Activated CD4-positive, CD25-positive, alpha-beta regulatory T cell treated with anti-CD3 and anti-CD28 coated beads, Interleukin-2, amount 50 U/mL, for 72 hours (primary cell): ENCODE results near the gene TOB2.

Experiments used
- DNase-seq: peaks from one replicate; pipeline ENCODE4 v3.0.0; 2021

TOB2 gene, protein sequence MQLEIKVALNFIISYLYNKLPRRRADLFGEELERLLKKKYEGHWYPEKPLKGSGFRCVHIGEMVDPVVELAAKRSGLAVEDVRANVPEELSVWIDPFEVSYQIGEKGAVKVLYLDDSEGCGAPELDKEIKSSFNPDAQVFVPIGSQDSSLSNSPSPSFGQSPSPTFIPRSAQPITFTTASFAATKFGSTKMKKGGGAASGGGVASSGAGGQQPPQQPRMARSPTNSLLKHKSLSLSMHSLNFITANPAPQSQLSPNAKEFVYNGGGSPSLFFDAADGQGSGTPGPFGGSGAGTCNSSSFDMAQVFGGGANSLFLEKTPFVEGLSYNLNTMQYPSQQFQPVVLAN

DNA sequence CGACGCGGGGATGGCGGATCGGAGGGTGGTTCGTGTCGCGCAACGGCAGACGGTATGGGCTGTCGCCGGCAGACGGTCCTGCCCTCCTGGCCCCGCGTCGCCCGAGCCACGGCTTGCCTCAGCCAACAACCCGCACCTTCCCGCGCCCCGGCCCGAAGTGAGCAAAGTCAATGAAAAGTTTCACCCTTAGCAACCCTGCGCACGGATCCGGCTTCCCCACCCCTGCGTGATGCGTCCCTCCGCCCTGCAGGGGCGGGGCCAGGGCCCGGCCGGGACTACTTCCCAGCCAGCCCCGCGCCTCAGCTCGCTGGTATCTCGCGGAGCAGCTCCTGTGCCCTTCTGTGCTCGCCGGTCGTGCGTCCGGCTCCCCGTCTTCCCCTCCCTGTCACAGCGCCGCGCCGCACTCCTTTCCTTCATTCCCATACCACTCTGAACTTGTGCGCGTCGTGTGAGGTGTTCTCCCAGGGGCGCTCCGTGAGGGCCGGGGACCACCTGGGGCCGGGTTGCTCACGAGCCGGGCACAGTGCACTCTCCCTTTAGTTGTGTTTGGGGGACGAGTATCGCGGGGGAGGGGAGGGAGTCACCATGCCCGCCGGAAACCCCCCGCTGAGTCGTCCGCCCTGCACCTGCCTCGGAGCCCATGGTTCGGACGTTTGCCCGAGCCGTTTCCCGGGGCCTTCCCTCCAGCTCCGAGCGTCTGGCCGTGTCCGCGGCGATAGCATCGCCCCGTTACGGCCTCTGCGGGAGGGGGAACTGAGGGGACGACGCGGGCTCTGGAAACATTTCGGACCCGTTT, at the start of gene TOB2:
Gene TOB2, minus strand, starts transcription at position 163 of the 796 bp plus-strand sequence. CDS start 9,456 bp downstream, outside the sequence.
- peak; percentile 96 for DNase-seq

DNA sequence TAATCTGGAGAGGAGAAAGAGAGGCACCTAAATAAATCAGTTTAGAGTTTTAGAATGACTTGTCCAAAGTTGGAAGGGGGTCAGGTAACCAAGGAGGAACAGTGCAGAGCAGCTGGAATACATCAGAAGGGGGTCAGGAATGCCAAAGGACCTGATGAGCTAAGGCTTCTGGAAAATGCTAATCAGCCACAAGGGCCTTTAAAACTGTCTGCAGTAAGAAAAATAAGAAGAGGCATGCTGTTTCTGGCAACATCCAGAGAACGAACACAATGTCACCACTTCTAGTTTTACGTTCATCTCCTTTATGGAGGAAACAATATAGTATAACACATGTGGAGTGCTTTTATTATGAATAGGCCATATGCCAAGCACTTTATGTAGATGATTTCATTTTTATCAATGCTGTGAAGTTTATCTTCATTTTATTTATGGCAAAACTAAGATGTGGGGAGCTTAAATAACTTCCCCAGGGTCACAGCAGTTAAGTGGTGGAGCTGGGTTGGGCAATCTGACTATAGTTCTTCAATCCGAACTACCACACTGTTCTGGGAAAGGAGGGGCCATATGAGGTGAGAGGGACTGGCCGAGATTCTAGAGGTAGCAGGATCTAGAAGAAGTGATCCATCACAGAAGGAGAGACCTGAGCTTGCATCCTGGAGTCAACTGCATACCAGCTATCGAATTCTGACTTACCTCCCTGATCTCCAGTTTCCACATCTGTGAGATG, 44.9 kb upstream of the TOB2 start:
- DNase-seq: no peak

DNA sequence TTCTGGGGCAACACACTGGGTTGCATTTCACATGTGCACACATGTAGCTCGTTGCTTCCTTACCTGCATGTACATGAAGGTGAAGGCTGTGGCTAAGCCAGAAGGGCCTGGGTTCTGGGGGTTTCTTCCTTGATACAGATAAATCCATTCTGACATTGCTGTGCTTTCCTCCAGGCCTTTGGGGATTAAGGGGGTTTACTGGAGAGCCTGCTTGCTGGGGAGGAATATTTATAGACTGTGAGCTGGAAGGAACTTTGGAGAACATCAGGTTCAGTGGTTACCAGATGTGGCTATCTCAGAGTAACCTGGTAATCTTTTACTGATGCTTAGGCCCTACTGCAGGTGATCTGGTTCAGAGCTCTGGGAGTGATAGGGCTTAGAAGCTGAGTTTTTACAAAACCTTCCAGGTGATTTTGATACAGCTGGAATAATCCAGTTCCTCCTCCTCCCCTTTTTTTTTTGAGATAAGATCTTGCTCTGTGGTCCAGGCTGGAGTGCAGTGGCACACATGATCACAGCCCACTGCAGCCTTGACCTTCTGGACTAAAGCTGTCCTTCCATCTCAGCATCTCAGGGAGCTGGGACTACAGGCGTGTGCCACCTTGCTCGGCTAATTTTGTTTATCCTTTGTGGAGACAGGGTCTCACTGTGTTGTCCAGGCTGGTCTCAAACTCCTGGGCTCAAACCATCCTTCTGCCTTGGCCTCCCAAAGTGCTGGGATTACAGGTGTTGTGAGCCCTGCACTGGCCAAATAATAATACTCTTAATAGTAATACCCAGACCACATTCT, 42.2 kb upstream of the TOB2 start:
- no peak for DNase-seq

DNA sequence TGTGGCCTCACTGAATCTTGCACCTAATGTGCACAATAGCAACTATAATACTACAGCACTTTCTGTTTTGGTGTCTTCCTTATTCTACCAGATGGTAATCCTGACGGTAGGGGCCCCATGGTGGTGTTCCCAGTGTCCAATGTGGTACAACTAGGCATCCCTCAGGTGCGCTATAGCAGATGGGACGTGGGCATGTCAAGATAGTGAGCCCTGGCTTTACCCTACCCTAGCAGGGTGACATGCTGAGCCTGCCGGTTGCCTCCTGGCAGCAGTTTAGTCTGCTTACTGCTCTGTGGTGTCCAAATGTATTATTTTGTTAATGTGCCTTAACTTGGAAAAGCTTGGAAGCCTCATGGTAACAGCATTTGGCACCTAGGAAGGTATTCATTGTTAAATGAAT, 41.5 kb upstream of the TOB2 start:
- no peak for DNase-seq

DNA sequence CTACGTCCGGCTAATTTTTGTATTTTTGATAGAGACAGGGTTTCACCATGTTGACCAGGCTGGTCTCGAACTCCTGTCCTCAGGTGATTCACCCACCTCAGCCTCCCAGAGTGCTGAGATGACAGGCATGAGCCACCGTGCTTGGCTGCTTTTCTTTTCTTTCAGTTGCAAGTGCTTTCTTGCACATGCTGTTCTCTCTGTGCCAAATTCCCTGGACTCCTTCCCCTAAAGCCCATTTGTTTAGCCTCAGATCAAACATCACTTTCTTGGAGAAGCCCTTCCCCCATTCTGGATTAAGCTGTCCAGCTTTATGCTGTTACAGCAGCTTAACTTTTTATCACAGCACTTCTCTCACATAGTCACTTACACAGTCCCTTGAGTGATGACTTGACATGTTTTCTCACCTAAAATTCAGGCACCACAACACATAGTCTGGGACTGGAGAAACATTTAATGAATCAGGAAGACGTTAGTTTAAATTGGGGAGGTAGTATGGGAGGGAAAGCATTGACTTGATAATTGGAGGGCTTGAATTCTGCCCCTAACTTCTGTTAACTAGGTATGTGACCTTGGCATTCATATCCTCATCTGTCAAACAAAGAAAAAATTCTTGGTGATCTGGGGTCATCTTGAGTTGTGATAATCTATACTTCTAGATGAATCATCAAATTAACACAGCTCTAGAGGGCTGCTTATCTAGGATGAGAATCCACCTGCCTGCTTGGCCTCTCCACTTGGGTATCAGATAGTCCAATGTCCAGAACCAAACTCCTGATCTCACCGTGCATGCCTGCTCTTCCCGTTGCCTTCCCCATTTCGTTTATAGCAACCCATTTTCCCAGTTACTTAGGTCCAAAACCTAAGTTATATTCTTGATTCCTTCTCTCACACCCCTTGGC, 40.7 kb upstream of the TOB2 start:
- DNase-seq: no peak

DNA sequence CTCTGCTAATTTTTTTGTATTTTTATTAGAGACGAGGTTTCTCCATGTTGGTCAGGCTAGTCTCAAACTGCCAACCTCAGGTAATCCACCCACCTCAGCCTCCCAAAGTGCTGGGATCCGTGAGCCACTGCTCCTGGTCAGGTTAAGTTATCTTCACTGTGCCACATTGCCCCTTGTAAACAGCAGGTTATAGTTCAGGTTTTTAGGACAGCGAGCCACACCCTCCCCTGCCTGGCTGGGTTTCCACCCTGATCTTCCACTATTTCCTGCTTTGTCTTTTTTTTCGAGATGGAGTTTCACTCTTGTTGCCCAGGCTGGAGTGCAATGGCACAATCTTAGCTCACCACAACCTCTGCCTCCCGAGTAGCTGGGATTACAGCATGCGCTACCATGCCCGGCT, 38.4 kb upstream of the TOB2 start:
- DNase-seq: no peak

DNA sequence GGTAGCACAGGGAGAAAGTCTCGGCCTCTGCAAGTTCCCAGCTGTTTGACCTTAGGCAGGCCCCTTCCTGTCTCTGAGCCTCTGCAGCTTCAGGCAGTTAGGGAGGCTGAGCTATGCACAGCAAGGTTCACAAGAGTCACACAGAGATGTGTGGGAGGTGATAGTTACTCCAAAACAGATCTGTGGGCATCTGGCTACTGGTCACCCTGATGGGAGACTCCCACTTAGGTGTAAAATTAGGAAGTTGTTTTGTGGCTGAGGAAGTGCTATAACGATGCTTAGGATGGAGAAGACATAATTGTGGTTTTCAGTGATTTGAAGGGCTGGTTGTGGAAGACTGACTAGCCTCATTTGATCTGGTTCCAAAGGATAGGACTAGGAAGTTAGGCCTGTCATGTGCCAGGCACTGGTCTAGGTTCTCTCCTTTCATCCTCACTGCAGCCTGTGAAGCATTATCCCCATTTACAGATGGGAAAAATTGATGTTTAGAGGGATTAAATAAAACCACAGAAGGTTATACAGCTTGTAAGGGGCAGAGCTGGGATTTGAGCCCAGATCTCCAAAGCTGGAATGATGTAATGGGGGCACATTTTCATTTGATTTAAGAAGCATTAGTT, 35.8 kb upstream of the TOB2 start:
- DNase-seq: no peak

DNA sequence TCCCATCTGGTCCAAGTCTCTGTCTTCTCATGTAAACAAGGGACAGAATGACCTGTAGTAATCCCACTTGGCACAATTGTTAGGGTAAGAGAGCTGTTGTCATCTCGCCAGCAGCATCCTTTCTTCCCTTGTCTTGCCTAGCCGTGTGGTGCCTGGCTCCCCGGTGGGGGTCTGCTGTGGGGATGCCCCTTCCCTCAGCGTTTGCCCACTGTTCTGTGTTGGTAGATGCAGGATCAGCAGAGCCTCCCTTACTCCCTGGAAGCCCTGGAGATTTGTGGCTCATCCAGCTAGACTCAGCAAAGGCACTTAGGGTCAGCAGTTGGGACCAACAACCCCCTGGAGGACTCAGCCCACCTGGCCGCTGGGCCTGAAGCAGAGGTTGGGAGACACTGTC, 35.3 kb upstream of the TOB2 start:
- no peak for DNase-seq

DNA sequence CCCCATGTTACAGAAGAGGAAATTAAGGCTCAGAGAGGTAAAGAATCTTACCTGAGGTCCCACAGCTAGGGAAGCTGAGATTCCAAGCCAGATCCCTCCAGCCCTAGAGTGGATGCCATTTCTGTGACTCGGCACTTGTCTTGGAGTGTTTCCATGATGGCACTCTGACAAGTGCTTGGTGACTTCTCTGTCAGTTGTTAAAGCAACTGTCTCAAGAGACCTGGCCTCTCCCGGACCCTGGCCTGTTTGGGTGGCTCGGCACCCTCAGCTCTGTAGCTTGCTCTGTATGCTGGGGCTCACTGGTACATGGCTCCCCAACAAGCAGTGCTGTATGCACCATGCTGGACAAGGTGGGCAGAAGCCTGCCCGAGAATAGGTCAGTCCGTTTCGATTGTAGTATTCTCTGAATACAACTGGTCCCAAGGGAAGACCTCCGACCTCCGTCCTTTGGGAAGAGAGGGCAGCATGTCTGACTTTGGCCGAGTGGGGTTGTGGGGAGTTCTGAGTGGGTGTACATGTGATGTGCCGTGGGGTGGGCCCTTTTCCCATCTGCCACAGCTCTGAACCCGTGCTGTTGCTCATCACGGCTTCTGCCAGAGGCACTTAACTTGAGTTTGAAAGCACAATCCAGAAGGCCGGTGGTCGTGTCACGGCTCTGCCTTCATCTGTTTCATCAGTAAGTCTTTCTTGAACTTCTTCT, 34.7 kb upstream of the TOB2 start:
- DNase-seq: no peak

DNA sequence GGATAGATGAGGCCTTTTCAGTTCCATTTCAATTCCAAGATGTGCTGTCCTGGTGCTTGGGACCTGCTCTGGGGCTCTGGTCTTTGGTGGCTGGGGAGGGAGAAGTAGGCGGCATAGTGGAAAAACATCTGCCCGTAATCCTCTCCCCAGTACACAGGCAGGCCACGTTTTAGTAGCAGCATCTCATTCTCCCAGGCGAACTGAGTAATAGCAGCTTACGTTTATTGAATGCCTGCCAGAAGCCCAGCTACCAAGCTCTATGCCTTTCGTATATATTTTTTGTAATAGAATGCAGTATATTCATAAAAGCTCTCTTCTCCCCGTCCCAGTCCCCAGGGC, 33.8 kb upstream of the TOB2 start:
- no peak for DNase-seq

DNA sequence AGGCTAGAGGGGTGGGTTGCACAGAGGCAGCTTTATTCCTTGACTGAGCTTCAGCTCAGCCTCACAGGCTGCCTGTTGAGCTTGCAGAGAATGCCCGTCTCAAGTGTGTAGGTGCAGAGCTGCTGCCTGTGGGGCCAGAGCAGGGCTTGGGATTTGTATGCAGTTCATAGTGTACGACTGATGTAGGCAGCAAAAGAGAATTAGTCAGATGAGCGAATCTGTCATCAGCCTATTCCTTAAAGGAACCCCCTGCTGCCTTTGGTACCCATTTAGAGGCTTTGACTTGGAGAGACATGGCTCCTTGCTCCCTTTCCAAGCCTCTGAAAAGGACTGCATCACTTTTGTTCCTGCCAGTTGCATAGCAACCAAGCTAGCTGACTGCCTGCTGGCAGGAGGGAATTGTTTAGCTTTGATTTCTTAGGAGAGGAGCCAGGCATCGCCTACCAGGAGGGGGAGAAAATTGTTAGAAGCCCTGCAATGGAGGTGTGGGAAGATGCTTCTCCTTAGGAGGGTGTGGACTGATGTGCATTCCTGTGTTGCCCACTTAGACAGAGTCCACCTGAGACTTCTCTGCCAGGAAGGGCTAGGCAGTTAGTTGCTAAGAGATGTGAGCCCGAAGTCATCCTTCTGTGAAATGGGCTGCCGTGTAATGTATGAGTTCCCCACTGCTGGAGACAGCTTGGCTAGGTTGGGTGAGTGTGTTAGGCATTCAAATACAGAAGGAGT, 33.2 kb upstream of the TOB2 start:
- DNase-seq: no peak

DNA sequence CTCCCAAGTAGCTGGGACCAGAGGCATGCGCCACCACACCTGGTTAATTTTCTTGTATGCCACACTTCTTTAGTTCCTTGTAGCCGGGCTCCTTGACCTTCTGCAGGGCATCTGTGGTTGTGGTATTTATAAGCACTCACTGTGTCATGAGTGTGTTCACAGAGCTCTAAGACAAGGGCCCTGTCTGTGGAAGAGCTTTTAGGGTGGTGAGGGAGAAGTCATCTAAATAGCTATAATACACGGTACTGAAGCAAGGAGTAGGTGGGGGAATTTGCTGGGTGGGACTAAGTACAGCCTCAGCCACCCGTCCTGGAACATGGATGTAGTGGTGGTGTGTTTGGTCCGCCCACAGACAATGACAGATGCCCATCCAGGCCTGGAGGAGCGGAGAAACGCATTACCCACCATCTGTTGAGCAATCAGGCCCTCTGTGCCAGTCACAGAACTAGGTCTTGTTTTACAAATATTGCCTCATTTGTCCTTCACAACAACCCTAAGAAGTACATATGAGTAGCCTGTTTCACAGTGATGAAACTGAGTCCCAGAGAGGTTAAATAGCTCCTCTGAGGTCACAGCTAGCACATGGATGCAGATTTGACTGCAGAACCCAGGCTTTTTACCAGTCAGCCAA, 32.4 kb upstream of the TOB2 start:
- no peak for DNase-seq

DNA sequence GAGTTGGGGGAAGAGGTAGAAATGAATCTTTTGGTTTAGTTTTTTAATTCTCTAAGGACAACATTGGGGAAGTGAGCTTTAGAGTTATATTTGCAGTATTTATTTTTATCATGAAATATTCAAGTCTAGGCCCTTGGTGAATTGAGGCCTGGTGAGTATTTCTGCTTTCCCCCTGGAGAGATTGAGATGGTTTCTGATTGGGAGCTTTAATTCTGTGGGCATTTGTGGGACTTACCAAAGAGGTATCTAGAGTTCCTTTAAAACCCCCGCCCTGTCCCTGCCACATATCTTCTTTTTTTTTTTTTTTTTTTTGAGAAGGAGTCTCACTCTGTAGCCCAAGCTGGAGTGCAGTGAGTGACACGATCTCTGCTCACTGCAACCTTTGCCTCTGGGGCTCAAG, 31.9 kb upstream of the TOB2 start:
- DNase-seq: no peak

DNA sequence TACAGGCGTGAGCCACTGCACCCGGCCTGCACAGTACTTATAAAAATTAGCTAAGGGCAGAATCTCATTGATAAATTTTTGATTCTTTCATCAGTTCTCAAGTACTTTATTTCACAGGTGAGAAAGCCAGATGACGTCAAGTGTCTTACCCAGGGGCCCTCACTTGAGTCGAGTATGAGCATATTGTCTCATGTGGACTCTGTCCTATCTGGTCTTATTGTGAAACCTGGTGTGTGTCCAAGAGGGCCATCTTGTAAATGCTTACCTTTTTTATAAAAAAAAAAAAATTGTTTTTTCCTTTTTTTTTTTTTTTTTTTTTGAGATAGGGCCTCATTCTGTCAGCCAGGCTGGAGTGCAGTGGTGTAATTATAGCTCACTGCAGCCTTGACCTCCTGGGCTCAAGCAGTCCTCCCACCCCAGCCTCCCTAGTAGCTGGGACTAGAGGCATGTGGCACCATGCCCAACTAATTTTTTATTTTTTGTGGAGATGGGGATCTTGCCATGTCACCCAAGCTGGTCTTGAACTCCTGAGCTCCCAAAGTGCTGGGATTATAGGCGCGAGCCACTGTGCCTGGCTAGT, 28.4 kb upstream of the TOB2 start:
- no peak for DNase-seq

DNA sequence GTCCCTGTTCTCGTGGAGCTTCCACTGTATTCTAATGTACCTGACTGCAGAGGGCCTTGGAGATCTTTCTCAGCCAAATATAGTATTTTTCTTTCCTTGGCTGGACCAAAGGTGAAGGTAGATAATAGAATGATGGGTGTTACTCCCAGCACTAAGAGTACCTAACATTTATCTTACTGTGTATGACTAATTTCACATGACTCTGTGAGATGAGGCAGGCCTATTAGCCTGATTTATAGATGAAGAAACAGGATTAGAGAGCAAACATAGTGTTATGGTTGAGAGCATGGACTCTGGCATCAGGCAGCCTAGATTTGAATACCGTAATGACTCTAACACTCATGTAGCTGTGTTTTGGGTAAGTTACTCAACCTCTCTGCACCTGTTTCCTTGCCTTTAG, 25.0 kb upstream of the TOB2 start:
- no peak for DNase-seq

DNA sequence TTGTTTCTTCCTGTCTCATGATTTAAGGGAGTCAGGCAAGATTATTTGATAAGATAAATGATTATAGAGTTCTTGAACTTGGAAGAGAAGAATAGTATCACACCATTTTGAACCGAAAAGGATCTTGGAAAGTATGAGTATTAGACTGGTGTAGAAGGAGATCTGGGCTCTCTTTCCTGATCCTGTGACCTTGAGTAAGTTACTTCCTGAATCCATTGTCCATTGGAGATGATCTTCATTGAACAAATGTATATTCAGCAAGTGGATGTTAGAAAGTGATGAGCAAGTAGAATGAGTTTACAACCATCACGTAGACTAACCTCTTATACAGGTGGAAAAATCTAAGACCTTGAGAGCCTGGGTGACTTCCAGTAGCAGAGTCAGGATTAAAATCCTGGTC, 24.3 kb upstream of the TOB2 start:
- DNase-seq: no peak

DNA sequence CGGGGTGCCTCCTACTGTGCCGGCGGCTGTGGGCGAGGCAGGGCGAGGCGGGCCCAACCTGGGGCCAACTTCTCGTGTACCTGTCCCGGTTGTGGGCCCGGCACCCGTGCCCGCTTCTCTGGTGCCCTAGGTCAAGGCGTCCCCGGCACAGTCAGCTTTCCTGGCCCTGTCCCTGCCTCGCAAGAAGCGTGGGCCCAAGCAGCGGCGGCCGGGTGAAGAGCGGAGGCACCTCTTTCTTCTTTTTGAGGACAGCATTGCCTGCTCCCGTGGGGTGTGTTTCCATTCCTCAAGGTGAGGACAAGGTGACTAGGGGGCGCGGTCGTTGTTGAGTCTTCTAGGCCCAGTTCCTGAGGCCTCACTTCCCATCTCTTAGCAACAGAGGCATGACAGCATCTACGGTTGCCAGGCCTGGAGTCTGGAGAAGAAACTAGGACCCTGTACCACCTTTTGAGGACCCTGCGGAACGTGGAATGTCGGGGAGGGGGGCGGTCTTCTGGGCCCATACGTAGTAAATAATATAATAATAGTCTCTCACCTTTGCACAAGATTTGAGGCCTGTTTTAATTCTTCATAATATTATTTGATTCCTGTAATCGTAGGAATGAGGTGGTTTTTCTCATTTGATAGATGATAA, 22.7 kb upstream of the TOB2 start:
- no peak for DNase-seq

DNA sequence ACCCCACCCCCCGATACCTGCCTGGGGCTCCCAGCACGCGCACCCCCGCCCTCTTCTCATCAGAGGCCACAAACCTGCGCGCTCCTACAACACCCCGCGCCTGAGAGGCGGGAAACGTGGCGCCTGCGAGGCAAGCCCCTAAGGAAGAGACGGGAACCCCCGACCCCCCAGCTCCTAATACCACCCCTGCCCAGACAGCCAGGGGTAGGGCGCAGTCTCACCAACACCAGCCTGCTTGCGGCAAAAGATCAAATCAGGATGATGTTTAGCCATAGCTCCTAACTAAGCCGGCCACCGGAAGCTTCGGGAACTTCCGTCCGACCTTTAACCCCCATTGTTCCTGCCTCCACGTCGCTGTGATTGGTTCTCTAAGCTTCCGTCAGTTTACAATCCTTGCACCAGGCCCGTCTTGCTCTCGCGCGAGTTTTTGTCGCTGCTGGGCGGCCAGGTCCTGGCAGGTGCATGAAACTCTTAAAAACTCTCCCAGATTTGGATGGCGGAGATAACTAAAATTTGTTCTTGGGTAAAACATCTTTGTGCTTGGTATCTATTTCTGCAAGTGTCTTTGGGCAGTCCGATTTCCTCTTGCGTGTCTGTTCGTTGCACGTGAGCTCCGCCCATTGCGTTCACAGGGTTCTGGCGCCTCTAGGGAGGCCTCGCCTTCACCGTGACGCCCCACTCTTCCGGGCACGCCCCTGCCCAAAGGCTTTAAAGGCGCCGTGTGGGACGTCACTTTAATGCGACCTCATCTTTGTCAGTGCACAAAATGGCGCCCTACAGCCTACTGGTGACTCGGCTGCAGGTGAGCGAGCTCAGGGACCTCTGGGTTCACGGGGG, 22.0 kb upstream of the TOB2 start, which contains the start of the genes ACO2 and PHF5A:
Gene ACO2, plus strand, starts transcription at position 737 of the 837 bp plus-strand sequence. Its CDS starts 30 bp downstream, at position 767.
Gene PHF5A, minus strand, starts transcription at position 312 of the 837 bp plus-strand sequence. Its CDS starts 39 bp downstream, at position 273.
- DNase-seq: peak; percentile 98
